ENCODE results near the gene ZAR1.

- TF ChIP-seq CTBP1 (IDR thresholded peaks at IDR 0.05; ENCODE audit: borderline replicate concordance), result no peak
- no peak for TF ChIP-seq FOXA1 (IDR thresholded peaks at IDR 0.05)
- TF ChIP-seq HDGF (IDR thresholded peaks at IDR 0.05; ENCODE audit: borderline replicate concordance), result no peak
- TF ChIP-seq BHLHE40 (IDR thresholded peaks at IDR 0.05; ENCODE audit: borderline replicate concordance), result no peak
Observed at GRCh38 chr4:48470570-48470969, 19.5 kb upstream of the ZAR1 start.

All from HEK293T (cell line).